ENCODE results near the gene CNPY4.

CNPY4 gene

DNA sequence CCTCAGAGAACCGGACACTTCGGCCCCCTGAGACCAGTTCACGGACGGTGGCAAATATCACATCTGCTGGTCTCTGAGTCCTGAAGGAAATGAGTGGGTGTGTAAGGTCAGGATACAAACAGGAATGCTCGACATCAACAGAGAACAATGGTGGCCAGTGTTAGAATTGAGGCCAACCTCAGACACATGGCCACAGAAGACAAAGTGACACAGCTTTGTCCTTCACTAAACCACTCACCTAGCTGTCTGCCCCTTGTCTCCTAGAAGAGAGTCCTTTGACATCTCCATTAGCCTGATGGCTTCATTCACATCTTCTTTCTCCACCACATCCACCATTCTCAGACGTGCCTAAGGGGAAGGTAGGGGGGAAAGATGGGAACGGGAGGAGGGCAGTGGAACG lies 26.4 kb upstream of the CNPY4 start:
- no peak for DNase-seq

DNA sequence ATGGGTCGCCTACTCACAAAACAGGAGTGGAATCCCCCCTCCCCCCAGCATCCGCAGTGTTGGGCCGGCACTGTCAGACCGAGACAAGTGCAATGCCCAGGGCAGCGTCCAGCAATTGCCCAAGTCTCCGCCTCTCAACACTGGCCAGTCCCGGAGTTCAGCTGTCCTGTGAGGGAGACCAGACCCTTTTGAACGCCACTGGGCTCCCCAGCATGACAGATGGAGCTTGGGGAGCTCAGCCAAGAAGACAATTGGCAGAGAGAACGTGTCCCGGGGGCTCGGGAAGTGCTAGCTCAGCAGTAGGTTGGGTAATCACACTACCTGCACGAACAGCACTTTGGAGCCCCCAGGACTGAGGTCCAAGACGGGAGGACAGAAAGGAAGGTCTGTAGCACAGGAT lies 25.9 kb upstream of the CNPY4 start:
- no peak for DNase-seq

DNA sequence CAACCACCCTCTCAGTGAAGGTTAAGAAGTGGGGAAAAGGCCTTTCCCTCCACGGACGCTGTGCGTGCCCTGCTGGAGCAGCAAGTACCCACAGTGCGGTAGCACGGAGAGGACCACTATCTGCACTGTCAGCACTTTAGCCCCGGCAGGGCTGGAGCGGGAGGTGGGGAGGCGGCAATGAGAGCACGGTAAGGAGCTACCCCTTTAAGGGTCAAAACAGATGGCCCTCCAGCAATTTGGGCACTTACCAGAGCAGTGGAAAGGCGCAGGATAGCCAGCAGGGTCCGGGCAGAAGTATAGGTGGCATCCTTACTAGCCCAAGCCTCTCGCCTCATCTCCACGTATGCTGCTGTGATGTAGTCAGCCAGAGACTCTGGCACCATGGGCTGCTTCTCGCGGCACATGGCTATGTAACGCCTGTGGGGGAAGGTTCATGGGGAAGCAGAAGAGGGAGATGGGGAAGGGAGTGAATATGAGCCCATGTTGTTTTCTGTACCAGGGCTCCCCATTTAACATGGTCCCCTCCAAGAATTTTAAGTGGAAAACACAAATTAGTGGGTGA lies 25.4 kb upstream of the CNPY4 start:
- no peak for DNase-seq

DNA sequence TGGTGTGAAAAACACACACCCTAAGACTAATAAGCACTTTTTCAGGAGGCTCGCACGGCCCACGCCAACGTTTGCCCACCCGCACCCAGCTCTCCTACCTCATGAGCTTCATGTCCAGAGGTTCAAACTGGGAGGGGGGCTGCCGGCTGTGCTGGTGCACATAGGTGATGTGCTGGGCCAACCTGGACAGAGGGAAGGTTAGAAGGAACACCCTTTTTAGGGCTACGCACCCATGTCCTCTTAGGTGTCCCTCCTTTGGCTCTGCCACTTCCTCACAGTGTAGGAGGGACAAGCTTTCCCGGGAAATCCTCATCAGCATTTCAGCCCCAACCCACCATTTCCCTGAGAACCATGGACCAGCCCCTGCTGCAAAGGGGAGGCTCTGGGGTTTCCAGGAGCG lies 24.1 kb upstream of the CNPY4 start:
- no peak for DNase-seq

DNA sequence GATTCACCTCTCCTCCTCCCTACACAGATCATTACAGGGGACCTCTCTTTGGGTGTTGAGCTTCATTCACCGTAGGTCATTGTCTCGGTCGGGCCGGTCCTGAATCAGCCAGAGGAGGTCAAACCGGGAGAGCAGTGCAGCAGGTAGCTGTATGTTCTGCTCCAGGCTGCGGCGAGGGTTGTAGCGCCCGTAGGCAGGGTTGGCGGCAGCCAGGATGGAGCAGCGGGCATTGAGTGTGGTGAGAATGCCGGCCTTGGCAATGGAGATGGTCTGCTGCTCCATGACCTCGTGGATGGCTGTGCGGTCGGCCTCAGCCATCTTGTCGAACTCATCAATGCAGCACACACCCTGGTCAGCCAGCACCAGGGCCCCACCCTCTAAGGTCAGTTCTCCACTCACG lies 23.7 kb upstream of the CNPY4 start:
- DNase-seq: no peak

DNA sequence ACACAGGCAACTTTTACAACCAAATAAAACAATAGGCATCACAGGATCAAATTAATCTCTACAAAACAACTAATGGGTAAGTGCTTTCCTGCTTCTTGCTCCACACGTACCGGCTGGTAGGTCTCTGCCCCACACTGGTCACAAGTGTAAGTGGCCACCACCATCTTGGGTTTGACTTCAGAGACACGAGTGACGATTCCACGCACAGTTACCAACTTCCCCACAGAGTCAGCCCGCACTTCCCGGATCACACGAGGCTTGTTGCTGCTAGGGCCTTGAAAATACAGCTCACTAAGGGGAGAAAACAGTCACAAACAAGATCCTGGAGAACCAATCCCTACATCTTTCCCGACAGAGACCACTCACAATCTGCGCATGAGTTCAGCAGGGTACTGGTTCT lies 20.5 kb upstream of the CNPY4 start:
- DNase-seq: no peak

DNA sequence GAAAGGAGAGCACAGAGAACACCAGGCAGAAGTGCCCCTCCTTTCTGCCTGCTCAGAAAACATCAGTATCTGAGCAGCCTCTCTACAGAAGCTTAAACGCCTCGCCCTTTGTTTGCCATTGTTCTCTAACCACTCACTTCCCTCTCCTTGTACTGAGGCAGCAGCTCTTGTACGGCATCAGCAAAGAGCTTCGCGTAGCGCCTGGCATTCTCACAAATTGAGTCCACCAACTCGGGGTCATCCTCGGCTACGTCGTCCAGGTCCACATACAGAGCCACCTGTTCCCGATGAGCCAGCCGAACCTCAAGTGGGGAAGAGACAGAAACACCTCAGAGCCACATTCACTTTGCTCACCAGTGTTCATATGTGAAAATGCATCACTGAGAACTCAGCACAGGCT lies 20.0 kb upstream of the CNPY4 start:
- no peak for DNase-seq

DNA sequence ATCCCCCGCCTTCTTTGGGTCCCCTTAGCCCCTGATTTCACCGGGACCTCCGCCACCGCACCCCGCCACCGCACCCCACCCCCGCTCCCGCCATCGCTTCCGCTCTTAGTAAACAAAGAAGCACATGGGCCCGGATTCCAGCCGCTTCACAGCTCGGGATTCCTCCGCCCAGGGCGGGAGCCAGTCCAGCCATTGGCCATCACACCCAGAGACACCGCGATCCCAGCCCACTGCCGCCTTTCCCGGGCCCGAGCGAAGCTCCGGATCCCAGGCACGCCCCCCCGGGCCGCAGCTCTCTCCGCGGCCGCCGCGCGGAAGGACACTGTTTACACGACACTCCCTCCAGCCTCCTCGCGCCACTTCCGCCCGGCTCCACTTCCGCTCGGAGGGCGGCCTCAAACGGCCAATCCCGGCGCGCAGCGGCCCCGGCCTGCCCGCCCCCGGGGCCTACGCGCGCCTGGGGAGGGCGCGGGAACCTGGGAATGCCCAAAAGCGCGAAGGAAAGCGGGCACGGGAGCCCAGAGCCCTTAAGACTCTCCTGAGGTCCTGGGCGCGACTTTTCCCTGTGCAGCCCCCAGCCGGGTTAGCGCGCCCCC lies 18.9 kb upstream of the CNPY4 start:
- peak; percentile 83 for DNase-seq

DNA sequence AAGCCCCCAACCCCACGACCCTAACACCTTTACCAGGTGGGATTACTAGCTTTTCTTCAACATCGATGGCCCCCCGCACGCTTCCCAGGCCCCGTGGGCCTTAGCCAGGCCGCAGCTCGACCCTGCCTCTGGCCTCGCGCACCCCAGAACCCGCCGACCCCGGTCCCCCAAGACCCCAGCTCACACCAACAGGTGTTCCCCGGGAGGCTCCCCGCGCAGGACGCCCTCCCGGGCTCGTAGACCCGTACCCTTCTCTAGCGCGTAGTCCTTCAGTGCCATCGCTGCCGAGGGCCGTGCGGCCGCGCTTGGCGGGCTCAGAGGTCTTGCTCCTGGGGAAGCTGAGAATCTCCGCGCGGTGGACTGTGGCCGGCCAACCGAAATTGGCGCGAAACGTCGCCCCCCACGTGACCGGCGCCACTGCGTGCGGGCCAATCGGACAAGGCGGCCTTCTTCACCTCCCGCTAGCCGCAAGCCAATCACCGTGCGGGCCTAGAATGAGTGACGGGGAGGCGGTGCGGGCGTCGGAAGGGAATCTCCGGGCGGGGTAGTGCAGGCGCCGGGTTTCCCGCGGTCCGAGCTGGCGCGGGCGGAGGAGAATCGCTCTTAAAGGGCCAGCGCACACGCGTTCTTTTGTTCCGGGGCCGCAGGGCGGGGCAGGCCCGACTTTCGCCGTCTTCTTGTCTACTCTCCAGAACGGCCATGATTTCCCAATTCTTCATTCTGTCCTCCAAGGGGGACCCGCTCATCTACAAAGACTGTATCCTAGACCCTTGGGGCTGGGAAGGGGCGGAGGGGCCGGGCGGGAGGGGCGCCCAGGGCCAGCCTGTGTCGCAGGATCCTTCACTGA lies 18.2 kb upstream of the CNPY4 start, which contains the start of the genes AP4M1 and MCM7:
AP4M1 (plus strand) TSS at position 628 of the 847 bp plus-strand sequence; CDS start at position 700, 72 bp downstream.
MCM7 (minus strand) TSS at position 382 of the 847 bp plus-strand sequence; CDS start at position 279, 103 bp downstream.
- peak; percentile 96 for DNase-seq

DNA sequence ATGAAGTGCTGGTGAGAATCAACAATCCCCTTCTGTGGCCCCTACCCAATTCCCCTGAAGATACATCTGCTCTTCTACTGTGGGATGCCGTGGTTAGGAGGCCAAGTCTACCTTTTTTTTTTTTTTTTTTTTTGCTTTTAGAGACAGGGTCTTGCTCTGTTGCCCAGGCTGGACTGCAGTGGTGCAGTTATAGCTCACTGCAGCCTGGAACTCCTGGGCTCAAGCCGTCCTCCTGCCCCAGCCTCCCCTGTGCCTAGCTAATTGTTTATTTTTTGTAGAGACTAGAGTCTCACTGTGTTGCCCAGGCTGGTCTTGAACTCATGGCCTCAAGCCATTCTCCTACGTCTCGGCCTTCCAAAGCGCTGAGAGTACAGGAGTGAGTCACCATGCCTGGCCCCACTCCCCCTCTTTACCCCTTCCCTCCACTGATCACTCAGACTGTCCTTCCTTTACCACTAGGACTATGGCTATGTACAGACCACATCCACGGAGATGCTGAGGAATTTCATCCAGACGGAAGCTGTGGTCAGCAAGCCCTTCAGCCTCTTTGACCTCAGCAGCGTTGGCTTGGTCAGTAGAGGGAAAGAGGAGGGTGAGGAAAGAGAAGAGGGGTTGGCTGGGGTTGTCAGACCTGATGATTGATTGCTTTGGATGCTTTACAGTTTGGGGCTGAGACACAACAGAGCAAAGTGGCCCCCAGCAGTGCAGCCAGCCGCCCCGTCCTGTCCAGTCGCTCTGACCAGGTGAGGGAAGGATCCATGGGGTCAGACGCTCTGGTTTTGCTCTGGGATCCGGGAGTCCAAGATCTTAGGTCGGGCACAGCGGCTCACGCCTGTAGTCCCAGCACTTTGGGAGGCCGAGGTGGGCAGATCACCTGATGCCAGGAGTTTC lies 16.2 kb upstream of the CNPY4 start:
- no peak for DNase-seq

DNA sequence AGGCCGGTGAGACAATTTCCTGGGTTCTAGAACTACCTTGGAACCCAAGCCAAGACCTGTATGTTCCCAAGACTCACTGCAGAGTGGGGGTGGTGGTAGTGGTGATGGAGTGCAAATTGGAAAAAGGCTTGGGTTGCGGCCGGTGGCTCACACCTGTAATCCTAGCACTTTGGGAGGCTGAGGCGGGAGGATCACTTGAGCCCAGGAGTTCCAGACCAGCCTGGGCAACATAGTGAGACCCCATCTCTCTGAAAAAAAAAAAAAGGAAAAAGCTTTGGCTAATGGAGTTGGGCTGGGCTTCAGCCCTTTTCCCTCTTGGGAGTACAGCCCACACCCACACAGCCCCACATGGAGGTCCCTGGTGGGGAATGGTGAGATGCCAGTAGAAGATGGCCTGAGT lies 13.9 kb upstream of the CNPY4 start:
- DNase-seq: no peak

DNA sequence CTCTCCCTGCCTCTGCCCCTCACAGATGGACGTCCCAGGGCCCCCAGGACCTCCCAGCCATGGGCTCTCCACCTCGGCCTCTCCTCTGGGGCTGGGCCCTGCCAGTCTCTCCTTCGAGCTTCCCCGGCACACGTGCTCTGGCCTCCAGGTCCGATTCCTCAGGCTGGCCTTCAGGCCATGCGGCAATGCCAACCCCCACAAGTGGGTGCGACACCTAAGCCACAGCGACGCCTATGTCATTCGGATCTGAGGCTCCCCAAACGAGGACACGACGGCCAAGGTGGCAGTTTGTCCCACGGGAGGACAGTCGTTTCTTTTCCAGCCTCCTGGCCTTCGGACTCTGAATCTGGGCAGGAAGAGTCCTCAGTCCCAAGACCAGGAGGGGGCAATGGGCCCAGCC lies 12.8 kb upstream of the CNPY4 start:
- no peak for DNase-seq

DNA sequence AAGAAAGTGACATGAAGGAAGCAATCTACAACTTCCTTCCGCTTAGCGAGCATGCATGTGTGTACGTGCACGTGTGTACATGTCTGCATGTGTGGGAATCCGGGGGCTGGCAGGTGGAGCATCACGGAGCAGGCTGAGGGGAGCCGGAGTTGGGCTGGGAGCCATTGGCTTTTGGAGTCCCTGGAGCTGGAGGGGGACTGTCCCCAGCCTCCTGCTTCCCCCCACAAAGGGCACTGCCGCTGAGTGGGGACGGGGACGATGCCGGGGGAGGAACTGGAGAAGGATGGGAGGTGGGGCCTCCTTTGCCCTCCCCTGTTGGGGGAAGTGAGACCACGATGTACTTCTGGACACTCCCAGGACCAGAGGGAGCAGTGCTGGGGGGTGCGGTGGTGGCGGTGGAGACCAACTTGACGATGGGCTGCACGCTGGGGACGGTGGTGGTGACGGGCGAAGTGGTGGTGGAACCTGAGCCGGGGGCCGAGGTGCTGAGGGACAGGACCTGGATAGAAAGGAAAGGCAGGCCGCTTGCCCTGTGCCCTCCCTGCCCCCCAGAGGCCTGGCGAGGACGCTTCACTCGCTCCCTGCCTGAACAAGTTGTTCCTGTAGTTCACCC lies 12.2 kb upstream of the CNPY4 start:
- DNase-seq: no peak

DNA sequence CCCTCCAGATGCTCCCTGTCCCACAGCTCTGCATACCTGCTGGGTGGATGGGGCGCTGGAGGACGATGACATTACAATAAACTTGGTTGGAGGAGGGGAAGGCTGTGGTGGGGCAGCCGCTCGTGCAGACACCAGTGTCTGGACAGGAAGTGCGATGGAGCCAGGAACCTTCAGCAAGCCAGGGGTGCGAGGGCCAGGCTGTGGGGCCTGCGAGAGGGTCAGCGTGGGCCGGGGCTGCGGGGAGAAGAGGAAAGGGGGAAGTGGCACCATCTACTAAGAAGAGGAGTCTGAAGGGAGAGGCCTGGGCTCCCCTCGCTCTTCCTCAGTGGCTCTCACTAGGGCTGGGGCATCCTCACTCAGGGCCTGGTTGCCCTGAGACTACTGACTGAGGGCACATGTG lies 11.5 kb upstream of the CNPY4 start:
- no peak for DNase-seq

DNA sequence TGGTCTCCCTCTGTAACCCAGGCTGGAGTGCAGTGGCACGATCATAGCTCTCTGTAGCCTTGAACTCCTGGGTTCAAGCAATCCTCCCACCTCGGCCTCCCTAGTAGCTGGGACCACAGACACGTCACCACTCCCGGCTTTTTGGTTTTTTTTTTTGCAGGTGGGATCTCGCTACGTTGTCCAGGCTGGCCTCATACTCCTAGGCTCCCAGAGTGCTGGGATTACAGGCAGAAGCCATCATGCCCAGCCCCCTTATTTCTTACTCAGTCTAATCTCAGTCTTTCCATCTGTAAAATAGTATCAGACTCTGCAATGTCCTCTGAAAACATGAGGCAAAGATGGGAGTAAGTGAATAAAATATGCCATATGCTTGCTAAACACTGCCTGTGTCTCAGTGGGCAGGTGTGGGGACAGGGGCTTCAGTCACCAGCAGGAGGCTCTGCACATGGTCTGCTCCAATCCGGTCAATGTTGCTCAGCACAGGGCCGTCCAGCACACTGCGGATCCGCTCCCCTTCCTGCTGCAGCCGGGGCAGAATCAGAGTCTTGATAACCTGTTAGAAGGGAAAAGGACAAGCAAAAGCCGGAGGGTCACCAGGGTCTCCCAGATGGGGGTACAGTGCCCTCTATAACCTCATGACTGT lies 9.8 kb upstream of the CNPY4 start:
- no peak for DNase-seq

DNA sequence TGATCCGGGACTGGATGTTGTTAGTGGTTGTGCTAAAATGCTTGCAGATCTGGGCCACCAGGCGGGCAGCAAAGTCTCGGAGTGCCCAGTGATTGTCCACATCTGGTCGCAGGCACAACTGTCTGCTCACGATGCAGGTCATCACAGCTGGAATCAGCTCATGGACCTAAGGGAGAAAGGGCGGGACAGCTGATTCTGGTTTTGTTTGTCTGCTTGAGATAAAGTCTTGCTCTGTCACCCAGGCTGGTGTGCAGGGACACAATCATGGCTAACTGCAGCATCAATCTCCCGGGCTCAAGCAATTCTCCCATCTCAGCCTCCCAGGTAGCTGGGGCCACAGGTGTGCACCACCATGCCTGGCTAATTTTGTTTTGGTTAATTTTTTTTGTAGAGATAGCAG lies 8.3 kb upstream of the CNPY4 start:
- DNase-seq: no peak

DNA sequence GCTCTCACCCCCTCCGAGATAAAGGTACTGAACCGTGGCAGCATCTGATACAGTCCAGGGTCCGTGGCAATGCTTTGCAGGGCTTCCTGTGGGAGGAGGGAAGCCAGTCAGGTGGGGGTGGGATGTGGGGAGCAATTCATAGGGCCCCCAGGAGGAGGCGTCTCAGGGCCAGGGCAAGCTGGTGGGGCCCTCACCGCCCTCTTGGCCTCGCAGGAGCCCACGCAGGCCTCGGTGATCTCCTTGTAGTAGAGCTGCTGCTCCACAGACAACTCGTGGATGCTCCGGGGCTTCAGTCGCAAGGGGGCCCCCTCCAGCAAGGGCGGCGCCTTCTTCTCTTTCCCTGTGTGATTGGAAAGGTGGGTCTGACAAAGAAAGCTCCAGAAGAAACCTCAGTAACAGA lies 7.5 kb upstream of the CNPY4 start:
- DNase-seq: no peak

DNA sequence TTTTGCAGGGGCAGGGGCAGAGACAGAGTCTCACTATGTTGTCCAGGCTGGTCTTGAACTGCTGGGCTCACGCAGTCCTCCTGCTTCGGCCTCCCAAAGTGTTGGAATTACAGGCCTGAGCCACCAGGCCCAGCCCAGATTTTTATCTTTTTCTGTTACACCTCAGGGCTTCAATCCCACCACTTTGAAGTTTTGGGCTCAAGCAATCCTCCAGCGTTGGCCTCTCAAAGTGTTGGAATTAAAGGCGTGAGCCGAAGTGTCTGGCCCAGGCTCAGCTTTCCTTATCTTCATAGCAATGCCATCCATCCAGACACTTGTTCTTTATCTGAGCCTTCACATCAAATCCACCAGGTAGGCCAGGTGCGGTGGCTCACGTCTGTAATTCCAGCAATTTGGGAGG lies 4.4 kb upstream of the CNPY4 start:
- DNase-seq: no peak

DNA sequence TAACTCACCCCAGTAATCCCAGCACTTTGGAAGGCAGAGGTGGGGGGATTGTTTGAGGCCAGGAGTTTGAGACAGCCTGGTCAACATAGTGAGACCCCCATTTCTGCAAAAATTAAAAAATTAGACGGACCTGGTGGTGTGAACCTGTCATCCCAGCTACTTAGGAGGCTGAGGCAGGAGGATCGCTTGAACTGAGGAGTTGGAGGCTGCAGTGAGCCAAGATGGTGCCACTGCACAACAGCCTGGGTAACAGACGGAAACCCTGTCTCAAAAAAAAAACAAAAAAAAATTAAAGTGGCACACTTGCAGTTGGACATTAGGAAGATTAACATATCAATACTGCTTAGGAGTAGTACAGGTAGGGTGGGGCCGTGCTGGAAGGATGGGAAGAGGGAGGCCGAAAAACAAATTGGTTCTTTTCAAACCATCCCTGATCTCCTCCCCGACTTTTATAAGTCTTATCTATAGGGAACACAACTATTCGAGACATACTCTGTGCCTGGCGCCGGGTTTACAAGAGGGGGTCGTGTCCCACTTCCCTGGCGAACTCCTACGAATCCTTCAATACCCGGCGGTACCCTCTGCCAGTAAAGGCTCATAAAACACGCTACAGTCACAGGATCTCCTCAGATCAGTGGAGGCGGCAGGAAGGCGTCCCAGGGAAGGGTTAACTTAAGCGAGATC lies 904 bp upstream of the CNPY4 start:
- DNase-seq: no peak

DNA sequence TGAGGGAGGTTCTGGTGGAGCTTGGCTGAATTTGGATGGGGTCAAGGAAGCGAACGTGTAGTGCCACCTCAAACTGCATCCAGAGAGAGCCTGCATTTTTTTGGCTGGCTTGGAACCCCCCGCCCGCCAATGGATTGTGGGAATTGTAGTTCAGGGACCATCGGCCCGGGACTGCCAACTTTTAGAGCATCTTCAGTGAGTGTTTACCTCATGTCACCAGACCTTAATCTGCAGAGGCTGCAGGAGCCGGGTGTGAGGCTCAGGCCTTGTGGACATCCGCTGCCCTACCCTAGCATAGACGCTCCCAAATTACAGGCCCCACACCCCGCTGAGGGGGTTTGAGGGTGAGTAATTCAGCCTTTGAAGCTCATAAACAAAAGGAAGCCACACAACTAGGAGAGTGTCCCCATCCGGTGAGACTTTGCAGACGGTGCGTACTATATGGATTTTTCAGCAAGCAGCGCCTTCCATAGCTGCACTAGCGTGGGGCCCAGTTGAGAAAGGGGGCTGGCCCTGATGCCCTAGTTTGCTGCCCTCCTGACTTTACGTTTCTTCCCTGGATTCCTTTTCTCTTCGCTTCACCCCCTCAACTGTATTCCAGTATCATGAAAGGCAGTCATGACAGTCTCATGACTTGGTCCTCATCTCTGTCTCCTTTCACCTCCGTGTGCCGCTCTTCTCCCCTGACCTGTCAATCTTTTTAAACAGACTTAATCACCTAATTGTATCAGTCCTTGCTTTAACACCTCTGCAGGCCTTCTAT lies 717 bp downstream of the CNPY4 start:
- DNase-seq: peak; percentile 58

DNA sequence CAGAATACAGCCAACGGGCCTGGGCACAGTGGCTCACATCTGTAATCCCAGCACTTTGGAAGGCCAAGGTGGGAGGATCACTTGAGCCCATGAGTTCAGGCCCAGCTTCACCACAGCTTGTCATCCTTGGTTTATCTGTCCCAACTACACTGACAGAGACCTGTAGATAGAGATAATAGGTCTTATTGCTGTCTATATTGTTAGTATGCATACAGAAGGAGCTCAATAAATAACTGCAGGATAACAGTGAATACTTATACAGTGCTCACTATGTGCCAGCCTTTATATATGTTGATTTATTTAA lies 1.3 kb downstream of the CNPY4 start:
- DNase-seq: no peak
